HTR-8/SVneo (cell line): ENCODE measurements around the gene AMTN.

Experiments
- DNase-seq: peaks from one replicate; pipeline ENCODE4 v3.0.0; 2011; ENCODE audit warnings: low spot score, mixed read lengths; ENCODE audit not compliant: insufficient read length
- FAIRE-seq: peaks from 2 replicates; lab custom pipeline; 2011; peaks lifted over from hg19 to GRCh38; lab: Jason Lieb, UNC

Gene AMTN

GRCh38 chr4:70559211-70559830 lies 41.0 kb downstream of the AMTN start:
- peak; percentile 41 for DNase-seq
- FAIRE-seq = no peak

- DNase-seq (no peak), FAIRE-seq (no peak)
Observed at GRCh38 chr4:70559924-70560323, 41.6 kb downstream of the AMTN start.

- FAIRE-seq = no peak
- no peak for DNase-seq
Observed at GRCh38 chr4:70564033-70564432, 45.7 kb downstream of the AMTN start.

GRCh38 chr4:70570796-70571195 lies 52.4 kb downstream of the AMTN start:
- DNase-seq = no peak
- no peak for FAIRE-seq

- DNase-seq = no peak
- no peak for FAIRE-seq
Observed at GRCh38 chr4:70571772-70572171, 53.4 kb downstream of the AMTN start.

- no peak for FAIRE-seq
- DNase-seq = no peak
Observed at GRCh38 chr4:70575964-70576363, 57.6 kb downstream of the AMTN start.

- no peak for DNase-seq
- FAIRE-seq = no peak
Observed at GRCh38 chr4:70577220-70577927, 59.0 kb downstream of the AMTN start.

- FAIRE-seq = no peak
- no peak for DNase-seq
Observed at GRCh38 chr4:70581980-70582379, 63.6 kb downstream of the AMTN start.
